Esophagus muscularis mucosa (tissue), 4 donors: ENCODE measurements around the gene PCGF5.
"Not testable (repeated sequence)": the region's sequence is repeated elsewhere in the genome, so short reads cannot be mapped to it uniquely, and the experiment has no call there.

Source experiments
- CTCF ChIP-seq, 3 experiments: fragments of 200-600 bp in 2 of 3; fragments of 450-650 bp in 1 of 3; sonication (generic) in 2 of 3; IDR thresholded peaks; one replicate each; pipeline ENCODE4 v1.5.1; 2017 to 2019; ENCODE audit warnings: antibody characterized with exemption in 3 of 3, mild to moderate bottlenecking in 2 of 3, moderate library complexity in 1 of 3
- EP300 ChIP-seq: sonication (generic); formaldehyde crosslinking; IDR thresholded peaks from one replicate; pipeline ENCODE4 v1.6.1; 2017; ENCODE audit warnings: antibody characterized with exemption
- POLR2AphosphoS5 ChIP-seq, 2 donors: sonication (generic); formaldehyde crosslinking; IDR thresholded peaks; one replicate each; pipeline ENCODE4 v1.6.1; 2017; ENCODE audit warnings: antibody characterized with exemption in 2 of 2

GRCh38 chr10:91305979-91306378, 85.5 kb downstream of the PCGF5 start:
- TF ChIP-seq CTCF (IDR thresholded peaks at IDR 0.05); EP300; POLR2AphosphoS5 (IDR thresholded peaks at IDR 0.05): not testable (repeated sequence)
